ENCODE data around the gene MROH2A.

GRCh38 chr2:233761040-233761769, 16.9 kb upstream of the MROH2A start:
- no peak for TF ChIP-seq POLR2AphosphoS5 (IDR thresholded peaks at IDR 0.05; ENCODE audit: insufficient read depth in 1 of 2, low read depth in 1 of 2)
- TF ChIP-seq CTCF (IDR thresholded peaks at IDR 0.05): no peak
